Astrocyte (in vitro differentiated cells and primary cell): Measurements from ENCODE around the gene TMEM235.

Source experiments
- EZH2 ChIP-seq: IDR thresholded peaks from 2 replicates; pipeline ENCODE4 v1.6.1; 2012; ENCODE audit warnings: mild to moderate bottlenecking, low read length, inconsistent platforms; ENCODE audit not compliant: insufficient read depth
- TF ChIP-seq, protein P1 (sequence below): IDR thresholded peaks from 2 replicates; pipeline ENCODE4 v1.5.1; 2011; ENCODE audit warnings: low read depth, mild to moderate bottlenecking, inconsistent platforms, low read length, moderate library complexity; ENCODE audit not compliant: insufficient read depth

- TF ChIP-seq, protein P1, sequence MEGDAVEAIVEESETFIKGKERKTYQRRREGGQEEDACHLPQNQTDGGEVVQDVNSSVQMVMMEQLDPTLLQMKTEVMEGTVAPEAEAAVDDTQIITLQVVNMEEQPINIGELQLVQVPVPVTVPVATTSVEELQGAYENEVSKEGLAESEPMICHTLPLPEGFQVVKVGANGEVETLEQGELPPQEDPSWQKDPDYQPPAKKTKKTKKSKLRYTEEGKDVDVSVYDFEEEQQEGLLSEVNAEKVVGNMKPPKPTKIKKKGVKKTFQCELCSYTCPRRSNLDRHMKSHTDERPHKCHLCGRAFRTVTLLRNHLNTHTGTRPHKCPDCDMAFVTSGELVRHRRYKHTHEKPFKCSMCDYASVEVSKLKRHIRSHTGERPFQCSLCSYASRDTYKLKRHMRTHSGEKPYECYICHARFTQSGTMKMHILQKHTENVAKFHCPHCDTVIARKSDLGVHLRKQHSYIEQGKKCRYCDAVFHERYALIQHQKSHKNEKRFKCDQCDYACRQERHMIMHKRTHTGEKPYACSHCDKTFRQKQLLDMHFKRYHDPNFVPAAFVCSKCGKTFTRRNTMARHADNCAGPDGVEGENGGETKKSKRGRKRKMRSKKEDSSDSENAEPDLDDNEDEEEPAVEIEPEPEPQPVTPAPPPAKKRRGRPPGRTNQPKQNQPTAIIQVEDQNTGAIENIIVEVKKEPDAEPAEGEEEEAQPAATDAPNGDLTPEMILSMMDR = no peak
- no peak for TF ChIP-seq EZH2
Observed at GRCh38 chr17:78227455-78227916, 3.9 kb upstream of the TMEM235 start.
